PC-9 (cell line): ENCODE results near the gene SND1. TPM values are rescaled to one million over a fixed set of nuclear protein-coding genes. Genes with fewer than 3 reads are reported as not detected.

ENCODE experiments used
- BruUV-seq: library from RNA; stranded (reverse); fragments of 400-500 nt; replicated peaks from 2 replicates; lab custom pipeline; 2021; lab: Mats Ljungman, UMichigan
- CTCF ChIA-PET: fragments of 300-600 bp; sonication (Branson Sonifier 250); formaldehyde crosslinking; loops from one replicate; lab custom pipeline; 2022; ENCODE audit warnings: antibody characterized with exemption; lab: Charles Lee
- POLR2A ChIA-PET: fragments of 300-600 bp; sonication (Branson Sonifier 250); formaldehyde crosslinking; loops from one replicate; lab custom pipeline; 2022; ENCODE audit warnings: antibody characterized with exemption; ENCODE audit not compliant: unreplicated experiment; lab: Charles Lee
- DNase-seq, 2 experiments: peaks; one replicate each; pipeline versions ENCODE4 v3.0.0 to v3.0.0-alpha.2; 2015 to 2022; ENCODE audit warnings: mixed read lengths in 1 of 2
- H2AFZ ChIP-seq: fragments of 200-600 bp; sonication (generic); 2 replicates; pipeline ENCODE4 v1.8.1; 2017; ENCODE audit warnings: antibody characterized with exemption
- H3F3A ChIP-seq: fragments of 200-600 bp; sonication (generic); 2 replicates; pipeline ENCODE4 v1.8.1; 2017; ENCODE audit warnings: antibody characterized with exemption, mild to moderate bottlenecking, low read depth; ENCODE audit not compliant: insufficient read depth
- H3K27ac ChIP-seq: fragments of 200-600 bp; sonication (generic); 2 replicates; pipeline ENCODE4 v1.6.1; 2016; ENCODE audit warnings: mixed run types
- H3K27me3 ChIP-seq: fragments of 200-600 bp; sonication (generic); 2 replicates; pipeline ENCODE4 v1.6.1; 2016; ENCODE audit warnings: low read depth, mixed run types; ENCODE audit not compliant: insufficient read depth
- H3K36me3 ChIP-seq: fragments of 200-600 bp; sonication (generic); 2 replicates; pipeline ENCODE4 v1.6.1; 2016; ENCODE audit warnings: low read depth, mixed run types
- H3K4me1 ChIP-seq: fragments of 200-600 bp; sonication (generic); replicated peaks from 2 replicates; pipeline ENCODE4 v1.6.1; 2016; ENCODE audit warnings: mixed run types; ENCODE audit not compliant: insufficient read depth
- H3K4me2 ChIP-seq: fragments of 200-600 bp; sonication (generic); 2 replicates; pipeline ENCODE4 v1.6.1; 2017; ENCODE audit warnings: mixed run types
- H3K4me3 ChIP-seq: fragments of 200-600 bp; sonication (generic); 2 replicates; pipeline ENCODE4 v1.6.1; 2016; ENCODE audit warnings: mixed run types
- H3K79me2 ChIP-seq: fragments of 200-600 bp; sonication (generic); 2 replicates; pipeline ENCODE4 v1.6.1; 2017; ENCODE audit warnings: low read depth, mixed run types
- H3K9me2 ChIP-seq: fragments of 200-600 bp; sonication (generic); 2 replicates; pipeline ENCODE4 v1.8.1; 2017; ENCODE audit warnings: mild to moderate bottlenecking; ENCODE audit not compliant: insufficient read depth
- H3K9me3 ChIP-seq: fragments of 200-600 bp; sonication (generic); 2 replicates; pipeline ENCODE4 v1.8.1; 2016; ENCODE audit warnings: low read depth; ENCODE audit not compliant: insufficient read depth
- H4K20me1 ChIP-seq: fragments of 200-600 bp; sonication (generic); 2 replicates; pipeline ENCODE4 v1.8.1; 2017; ENCODE audit not compliant: insufficient read depth
- EZH2 ChIP-seq: fragments of 200-600 bp; sonication (generic); IDR thresholded peaks from 2 replicates; pipeline ENCODE4 v1.8.0; 2017; ENCODE audit warnings: antibody characterized with exemption, low read depth
- intact Hi-C: fragments of 100-400 bp; cut with micrococcal nuclease; formaldehyde crosslinking; loops from one replicate; pipeline ENCODE4 v1.10.0; 2022; ENCODE audit not compliant: unreplicated experiment
- total RNA-seq: library from RNA; stranded (reverse); gene quantifications from 2 replicates; pipeline ENCODE4 v1.2.3, GENCODE V29; 2021
- TF ChIP-seq, protein P1 (sequence below): fragments of 200-600 bp; sonication (generic); conservative IDR thresholded peaks from 2 replicates; pipeline ENCODE4 v1.6.1; 2017; ENCODE audit warnings: mixed run types, antibody characterized with exemption, mild to moderate bottlenecking, moderate library complexity

Gene SND1
- total RNA-seq, 1 experiment from 2014 or later = 273 TPM

DNA sequence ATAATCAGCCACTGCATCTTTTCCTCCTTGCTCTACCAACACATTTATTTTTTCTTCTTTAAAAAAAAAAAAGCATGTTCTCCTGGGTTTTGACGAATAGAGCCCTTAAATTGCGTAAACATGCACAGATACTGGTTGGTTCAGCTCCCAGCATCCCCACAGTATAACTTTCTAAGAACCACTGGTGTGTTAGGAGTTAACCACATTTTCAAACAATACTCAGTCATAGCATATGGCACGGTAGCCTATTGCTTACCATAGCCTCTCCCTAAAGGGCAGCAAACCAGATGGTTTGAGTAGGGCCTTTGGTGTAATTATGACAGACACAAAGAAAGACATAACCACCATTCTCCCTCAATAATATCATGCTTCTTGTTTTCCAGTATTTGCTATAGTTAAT is 234.3 kb downstream of the SND1 start:
- H3K4me1 ChIP-seq = peaks cover 13% of the 10 kb centered on the region; the same call in 1 of the 2 replicates
- no peak overlapping the region for H3K4me2 ChIP-seq
- H2AFZ ChIP-seq = no peak overlapping the region
- H4K20me1 ChIP-seq = peaks cover 12% of the 10 kb centered on the region
- H3K9me2 ChIP-seq = no peaks in the 10 kb centered on the region; the same call in 1 of the 2 replicates
- no peak for DNase-seq
- no peak overlapping the region for H3K27ac ChIP-seq
- TF ChIP-seq, protein P1, sequence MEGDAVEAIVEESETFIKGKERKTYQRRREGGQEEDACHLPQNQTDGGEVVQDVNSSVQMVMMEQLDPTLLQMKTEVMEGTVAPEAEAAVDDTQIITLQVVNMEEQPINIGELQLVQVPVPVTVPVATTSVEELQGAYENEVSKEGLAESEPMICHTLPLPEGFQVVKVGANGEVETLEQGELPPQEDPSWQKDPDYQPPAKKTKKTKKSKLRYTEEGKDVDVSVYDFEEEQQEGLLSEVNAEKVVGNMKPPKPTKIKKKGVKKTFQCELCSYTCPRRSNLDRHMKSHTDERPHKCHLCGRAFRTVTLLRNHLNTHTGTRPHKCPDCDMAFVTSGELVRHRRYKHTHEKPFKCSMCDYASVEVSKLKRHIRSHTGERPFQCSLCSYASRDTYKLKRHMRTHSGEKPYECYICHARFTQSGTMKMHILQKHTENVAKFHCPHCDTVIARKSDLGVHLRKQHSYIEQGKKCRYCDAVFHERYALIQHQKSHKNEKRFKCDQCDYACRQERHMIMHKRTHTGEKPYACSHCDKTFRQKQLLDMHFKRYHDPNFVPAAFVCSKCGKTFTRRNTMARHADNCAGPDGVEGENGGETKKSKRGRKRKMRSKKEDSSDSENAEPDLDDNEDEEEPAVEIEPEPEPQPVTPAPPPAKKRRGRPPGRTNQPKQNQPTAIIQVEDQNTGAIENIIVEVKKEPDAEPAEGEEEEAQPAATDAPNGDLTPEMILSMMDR = no peak
- TF ChIP-seq EZH2 = no peak
- no peak overlapping the region for H3K4me3 ChIP-seq
- CTCF ChIA-PET = no interaction called here
- BruUV-seq = no TSS peak
- peaks cover 35% of the 10 kb centered on the region for H3K36me3 ChIP-seq
- H3F3A ChIP-seq = no peaks in the 10 kb centered on the region; the same call in 1 of the 2 replicates
- no peaks in the 10 kb centered on the region for H3K9me3 ChIP-seq
- H3K79me2 ChIP-seq = peaks cover 17% of the 10 kb centered on the region
- no peaks in the 10 kb centered on the region for H3K27me3 ChIP-seq
- intact Hi-C loops = no loop called here
- POLR2A ChIA-PET = no interaction called here

DNA sequence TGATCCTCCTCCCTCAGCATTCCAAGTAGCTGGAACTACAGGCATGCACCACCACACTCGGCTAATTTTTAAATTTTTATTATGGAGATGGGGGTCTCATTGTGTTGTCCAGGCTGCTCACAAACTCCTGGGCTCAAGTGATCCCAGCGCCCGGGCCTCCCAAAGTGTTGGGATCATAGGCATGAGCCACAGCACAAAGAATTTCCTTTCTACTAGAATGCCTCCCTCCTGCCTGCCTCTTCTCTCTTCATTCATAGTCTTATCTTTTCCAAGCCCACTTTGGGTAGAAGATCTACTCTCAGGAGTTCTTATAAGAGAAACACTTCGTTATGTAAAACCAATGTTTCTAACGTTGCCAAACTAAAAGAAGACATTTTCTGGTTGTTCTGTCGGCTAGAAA is 235.1 kb downstream of the SND1 start:
- H3K9me3 ChIP-seq = no peaks in the 10 kb centered on the region
- intact Hi-C loops = no loop called here
- H3K4me3 ChIP-seq = no peak overlapping the region
- H3F3A ChIP-seq = no peaks in the 10 kb centered on the region; the same call in 1 of the 2 replicates
- TF ChIP-seq EZH2 = no peak
- TF ChIP-seq, protein P1 = no peak
- POLR2A ChIA-PET = no interaction called here
- H3K4me2 ChIP-seq = no peak overlapping the region
- no peaks in the 10 kb centered on the region; the same call in 1 of the 2 replicates for H3K9me2 ChIP-seq
- H2AFZ ChIP-seq = no peak overlapping the region
- H4K20me1 ChIP-seq = peaks cover 12% of the 10 kb centered on the region
- no TSS peak for BruUV-seq
- CTCF ChIA-PET = no interaction called here
- H3K79me2 ChIP-seq = peaks cover 9% of the 10 kb centered on the region; the same call in 1 of the 2 replicates
- peaks cover 13% of the 10 kb centered on the region; the same call in 1 of the 2 replicates for H3K4me1 ChIP-seq
- H3K36me3 ChIP-seq = peaks cover 42% of the 10 kb centered on the region
- no peak for DNase-seq
- no peaks in the 10 kb centered on the region for H3K27me3 ChIP-seq
- no peak overlapping the region for H3K27ac ChIP-seq

DNA sequence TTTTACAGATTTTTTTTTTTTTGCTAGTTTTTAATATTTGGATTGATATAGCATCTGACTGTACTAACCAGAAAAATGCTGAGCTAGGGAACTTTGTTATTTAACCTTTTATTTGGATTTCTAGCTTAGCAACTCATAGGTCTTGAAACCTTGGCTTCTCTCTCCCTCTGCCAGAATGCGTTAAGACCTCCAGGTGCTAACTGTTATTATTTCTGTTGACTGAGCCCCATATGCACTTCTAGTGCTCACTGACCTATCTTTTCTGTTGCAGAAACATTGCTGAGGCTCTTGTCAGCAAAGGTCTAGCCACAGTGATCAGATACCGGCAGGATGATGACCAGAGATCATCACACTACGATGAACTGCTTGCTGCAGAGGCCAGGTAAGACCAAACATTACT is 235.6 kb downstream of the SND1 start:
- Histone ChIP-seq H3K79me2 (peaks cover 9% of the 10 kb centered on the region; the same call in 1 of the 2 replicates), H2AFZ (no peak overlapping the region), H3K27ac (no peak overlapping the region), H3K9me3 (no peaks in the 10 kb centered on the region), H3K4me3 (no peak overlapping the region), H3K36me3 (peaks cover 42% of the 10 kb centered on the region), H3K9me2 (no peaks in the 10 kb centered on the region; the same call in 1 of the 2 replicates), H3K4me1 (peaks cover 13% of the 10 kb centered on the region; the same call in 1 of the 2 replicates), H3K4me2 (no peak overlapping the region), H3F3A (no peaks in the 10 kb centered on the region; the same call in 1 of the 2 replicates), H3K27me3 (no peaks in the 10 kb centered on the region), H4K20me1 (peaks cover 12% of the 10 kb centered on the region)
- TF ChIP-seq EZH2 = no peak
- TF ChIP-seq, protein P1 = no peak
- POLR2A ChIA-PET = no interaction called here
- DNase-seq = no peak
- CTCF ChIA-PET = no interaction called here
- intact Hi-C loops = no loop called here
- no TSS peak for BruUV-seq
